GM19035 (cell line): ENCODE measurements around the gene CDC25B.
"Not testable (repeated sequence)": the region's sequence is repeated elsewhere in the genome, so short reads cannot be mapped to it uniquely, and the experiment has no call there.

Experiments used
- ATAC-seq: cut with Tn5 transposase; IDR thresholded peaks from one replicate; pipeline ENCODE4 v1.9.1; 2021; ENCODE audit not compliant: unreplicated experiment

CDC25B gene

GRCh38 chr20:3784216-3784853, 11.8 kb upstream of the CDC25B start:
- no peak for ATAC-seq

DNA sequence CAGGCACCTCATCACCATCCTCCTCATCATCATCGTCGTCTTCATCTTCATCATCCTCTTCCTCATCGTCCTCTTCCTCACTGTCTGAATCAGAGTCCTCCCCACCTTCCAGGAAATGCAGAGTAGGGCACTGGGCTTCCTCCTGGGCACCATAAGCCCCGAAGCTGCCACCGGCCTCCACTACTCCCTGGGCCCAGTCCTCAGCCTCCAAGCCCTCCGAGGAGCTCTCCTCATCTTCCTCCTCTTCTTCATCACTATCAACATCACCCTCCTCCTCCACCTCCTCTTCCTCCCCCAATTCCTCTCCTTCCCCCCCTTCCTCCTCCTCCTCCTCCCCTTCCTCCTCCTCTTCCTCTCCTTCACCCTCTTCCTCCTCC, 11.3 kb upstream of the CDC25B start:
- ATAC-seq = no peak

GRCh38 chr20:3785240-3786125, 10.6 kb upstream of the CDC25B start:
- no peak for ATAC-seq

DNA sequence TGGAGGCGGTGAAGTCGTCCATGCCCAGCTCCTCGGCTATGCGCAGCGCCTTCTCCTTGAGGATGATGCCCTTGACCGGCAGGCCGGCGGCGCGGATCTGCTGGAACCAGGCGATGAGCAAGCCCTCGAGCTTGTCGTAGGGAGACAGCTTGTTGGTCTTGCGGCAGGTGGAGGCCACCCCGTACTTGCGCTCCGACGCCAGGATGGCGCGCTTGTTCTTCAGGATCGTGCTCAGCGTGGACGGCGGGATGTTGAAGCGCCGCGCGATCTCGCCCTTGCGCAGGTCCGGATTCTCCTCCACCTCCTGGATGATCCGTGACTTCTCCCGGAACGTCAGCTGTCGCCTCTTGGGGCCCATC, 10.0 kb upstream of the CDC25B start:
- ATAC-seq = peak; percentile 21

- peak; percentile 85 for ATAC-seq
These were observed 9.3 kb upstream of the CDC25B start, which contains the start of gene CENPB for GRCh38 chr20:3786665-3787323. Gene CENPB, minus strand, starts transcription at chr20:3786740. Its CDS starts 257 bp downstream, at chr20:3786483.

DNA sequence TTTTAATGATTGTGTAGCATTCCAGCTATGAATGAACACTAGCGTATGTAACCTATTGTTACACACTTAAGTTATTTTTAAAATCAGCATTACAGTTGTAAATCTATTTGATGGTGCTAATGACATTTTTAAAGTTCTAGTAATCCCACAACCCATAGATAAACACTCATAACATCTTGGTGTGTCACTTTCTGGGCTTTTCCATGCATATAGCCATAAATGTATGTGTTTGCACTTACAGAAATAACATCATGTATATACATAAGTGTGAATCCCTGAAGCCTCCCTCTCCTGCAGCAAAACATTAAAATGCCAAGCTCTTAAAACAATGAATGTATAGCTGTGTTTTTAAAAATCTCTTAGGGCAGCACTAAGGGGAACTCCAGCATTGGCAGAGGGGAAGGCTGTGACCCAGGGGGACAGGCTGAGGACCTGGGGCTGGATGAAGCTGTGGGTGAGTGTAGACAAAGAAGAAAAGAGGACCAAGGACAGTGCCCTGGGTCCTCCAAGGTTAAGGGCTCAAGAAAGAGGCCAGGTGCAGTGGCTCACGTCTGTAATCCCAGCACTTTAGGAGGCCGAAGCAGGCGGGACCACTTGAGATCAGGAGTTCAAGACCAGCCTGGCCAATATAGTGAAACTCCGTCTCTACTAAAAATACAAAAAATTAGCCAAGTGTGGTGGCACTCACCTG, 8.6 kb upstream of the CDC25B start:
- no peak for ATAC-seq

DNA sequence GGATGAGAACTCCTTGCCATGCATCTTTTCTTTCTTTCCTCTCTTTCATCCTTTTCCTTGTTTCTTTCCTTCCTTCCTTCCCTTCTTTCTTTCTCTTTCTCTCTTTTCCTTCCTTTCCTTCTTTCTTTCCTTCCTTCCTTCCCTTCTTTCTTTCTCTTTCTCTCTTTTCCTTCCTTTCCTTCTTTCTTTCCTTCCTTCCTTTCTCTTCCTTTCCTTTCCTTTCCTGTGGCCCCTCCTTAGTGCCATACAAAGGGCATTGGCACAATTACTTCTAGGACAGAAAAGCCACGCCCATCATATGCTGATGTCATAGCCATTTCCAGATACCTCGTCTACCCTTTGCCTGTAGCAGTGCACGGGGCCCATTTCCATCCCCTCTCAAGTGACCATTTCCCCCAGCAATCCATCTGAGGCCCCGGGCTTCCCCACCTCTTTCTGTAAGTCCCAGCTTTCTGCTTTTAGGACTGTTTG, 7.4 kb upstream of the CDC25B start:
- ATAC-seq = no peak

DNA sequence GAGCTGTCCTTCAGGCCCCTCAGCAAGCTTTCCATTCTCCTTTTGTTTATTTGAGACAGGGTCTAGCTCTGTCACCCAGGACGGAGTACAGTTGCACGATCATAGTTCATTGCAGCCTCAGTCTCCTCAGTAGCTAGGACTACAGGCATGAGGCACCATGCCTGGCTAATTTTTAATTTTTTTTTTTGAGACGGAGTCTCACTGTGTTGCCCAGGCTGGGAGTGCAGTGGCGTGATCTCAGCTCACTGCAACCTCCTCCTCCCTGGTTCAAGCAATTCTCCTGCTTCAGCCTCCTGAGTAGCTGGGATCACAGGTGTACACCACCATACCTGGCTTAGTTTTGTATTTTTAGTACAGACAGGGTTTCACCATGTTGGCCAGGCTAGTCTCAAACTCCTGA, 6.9 kb upstream of the CDC25B start:
- ATAC-seq = not testable (repeated sequence)

- ATAC-seq = not testable (repeated sequence)
These were observed 1.9 kb upstream of the CDC25B start for GRCh38 chr20:3794168-3794567.

- no peak for ATAC-seq
These were observed 1.2 kb upstream of the CDC25B start for GRCh38 chr20:3794701-3795420.

- no peak for ATAC-seq
These were observed 541 bp downstream of the CDC25B start for GRCh38 chr20:3796477-3797225.

- ATAC-seq = no peak
These were observed 1.1 kb downstream of the CDC25B start for GRCh38 chr20:3797226-3797545.

DNA sequence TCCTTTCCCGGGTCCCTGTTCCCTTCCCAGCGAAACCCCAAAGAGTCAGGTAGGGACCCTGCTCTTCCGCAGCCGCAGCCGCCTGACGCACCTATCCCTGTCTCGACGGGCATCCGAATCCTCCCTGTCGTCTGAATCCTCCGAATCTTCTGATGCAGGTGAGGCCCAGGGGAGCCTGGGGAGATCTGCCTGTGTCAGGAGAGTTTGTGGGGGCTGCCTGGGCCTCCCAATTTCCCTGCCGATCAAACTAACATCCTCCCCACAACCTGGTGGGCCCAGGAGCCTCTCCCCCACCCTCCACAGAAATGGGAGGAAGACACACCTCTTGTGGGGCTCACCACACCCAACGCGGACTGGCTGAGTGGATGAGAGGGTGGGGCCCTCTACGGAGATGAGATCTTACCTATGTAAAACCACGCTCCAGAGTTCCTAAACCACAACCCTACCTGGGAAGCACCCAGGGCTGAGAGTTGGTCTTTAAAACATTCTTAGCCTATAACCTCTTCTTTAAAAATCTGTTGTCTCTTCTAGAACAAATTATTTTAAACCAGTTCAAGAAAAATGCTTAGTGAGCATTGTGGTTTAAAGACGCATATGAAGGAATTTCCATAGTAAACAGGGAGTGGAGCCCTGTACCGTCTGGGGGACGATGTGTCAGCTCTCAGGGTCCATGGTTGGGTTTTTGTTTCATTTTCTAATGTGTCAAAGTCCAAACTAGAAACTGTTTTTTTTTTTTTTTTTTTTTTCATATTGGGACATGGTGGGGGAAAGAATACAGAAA, 1.7 kb downstream of the CDC25B start:
- ATAC-seq = no peak

DNA sequence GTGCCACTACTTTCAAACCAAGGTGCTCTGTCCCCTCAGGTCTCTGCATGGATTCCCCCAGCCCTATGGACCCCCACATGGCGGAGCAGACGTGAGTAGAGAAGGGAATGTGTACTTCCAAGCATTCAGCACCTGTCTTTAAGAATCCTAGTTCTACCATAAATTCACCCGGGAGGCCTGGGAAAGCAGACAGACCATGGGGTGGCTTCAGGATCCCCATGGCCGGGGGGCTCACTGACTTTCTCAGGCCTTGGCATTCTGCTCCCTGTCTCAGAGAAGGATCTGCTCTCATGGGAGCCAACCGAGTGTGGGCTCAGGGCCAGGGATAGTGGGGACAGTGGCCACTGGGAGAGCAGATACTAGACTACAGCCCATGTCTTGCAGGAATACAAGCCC, 2.3 kb downstream of the CDC25B start:
- ATAC-seq = no peak

GRCh38 chr20:3798908-3799248, 2.8 kb downstream of the CDC25B start:
- no peak for ATAC-seq

DNA sequence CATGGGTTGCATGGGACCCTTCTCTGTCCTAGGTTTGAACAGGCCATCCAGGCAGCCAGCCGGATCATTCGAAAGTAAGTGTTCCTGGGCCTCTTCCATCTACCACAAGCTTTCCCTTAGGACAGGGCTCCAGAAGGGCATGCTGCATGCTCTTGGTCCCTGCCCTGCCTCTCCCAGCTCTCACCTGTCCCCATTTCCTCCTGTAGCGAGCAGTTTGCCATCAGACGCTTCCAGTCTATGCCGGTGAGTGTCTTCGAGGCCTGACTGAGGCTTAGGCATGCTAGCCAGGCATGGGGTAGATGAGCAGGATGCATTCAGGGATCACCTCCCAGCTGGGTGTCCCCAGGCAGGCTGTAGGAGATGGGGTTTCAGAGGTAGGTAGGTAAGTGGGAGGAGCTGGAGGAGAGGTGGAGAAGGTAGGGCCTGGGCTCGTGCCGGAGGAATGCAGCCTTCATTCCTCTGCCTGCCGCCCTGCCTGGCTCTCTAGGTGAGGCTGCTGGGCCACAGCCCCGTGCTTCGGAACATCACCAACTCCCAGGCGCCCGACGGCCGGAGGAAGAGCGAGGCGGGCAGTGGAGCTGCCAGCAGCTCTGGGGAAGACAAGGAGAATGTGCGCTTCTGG, 4.3 kb downstream of the CDC25B start:
- ATAC-seq = no peak

- no peak for ATAC-seq
These were observed 4.8 kb downstream of the CDC25B start for GRCh38 chr20:3800878-3801260.

DNA sequence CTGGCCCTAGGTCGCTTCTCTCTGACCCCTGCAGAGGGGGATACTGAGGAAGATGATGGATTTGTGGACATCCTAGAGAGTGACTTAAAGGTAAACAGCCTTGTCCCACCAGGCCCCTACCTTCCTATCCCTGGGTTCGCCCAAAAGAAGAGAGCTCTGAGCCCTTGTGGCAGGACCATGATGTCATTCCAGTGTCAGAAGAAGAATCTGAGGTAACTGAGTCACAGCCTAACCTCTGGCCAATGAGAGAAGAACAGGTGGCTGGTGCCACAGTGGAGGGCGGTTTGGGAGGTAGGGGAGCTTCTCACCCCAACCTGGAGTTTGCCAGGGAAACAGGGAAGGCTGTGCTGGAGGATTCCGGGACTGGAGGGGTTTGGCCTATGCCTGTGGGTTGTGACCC, 5.2 kb downstream of the CDC25B start:
- no peak for ATAC-seq

DNA sequence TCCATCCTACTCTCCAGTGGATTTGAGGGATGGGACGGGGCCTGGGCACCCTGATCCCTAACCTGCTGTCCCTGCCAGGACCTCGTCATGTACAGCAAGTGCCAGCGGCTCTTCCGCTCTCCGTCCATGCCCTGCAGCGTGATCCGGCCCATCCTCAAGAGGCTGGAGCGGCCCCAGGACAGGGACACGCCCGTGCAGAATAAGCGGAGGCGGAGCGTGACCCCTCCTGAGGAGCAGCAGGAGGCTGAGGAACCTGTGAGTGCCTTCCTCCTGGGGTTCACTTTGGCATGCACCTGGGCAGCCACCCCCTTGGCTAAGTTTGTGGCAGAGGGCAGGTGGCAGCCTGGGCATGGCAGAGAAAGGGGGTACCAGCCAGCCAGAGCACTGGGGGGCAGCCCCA, 5.7 kb downstream of the CDC25B start:
- no peak for ATAC-seq
